LoVo (cell line): ENCODE results near the gene RERE.

Experiments used
- DNase-seq: peaks from one replicate; pipeline ENCODE4 v3.0.0-alpha.2; 2016; ENCODE audit warnings: low spot score

Gene RERE

DNA sequence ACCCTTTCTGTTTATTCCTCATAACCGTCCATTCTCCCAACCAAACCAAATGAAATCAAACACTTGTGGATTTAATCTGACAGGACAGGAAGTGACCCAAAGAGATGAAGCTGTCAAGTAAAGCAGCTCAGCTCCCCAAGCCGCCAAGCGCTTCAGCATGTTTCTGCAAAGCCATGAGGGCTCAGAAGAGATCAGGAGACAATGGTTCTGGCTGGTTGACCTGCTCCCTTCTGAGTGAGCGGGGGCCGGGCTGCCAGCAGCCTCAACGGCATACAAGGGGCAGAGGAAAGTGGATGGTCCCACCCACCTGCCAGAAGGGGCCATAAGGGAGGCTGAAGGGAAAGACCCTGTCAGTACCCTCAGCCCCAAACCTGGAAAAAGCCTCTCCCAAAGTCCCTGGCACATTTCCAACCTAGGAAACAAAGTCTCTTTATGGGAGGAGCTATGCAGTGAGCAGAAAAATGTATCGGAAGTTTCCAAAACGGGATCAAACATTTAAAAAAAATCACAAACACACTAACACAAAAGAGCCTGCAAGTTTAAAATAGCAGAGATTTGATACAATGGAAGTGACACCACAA is 454.2 kb downstream of the RERE start:
- no peak for DNase-seq

DNA sequence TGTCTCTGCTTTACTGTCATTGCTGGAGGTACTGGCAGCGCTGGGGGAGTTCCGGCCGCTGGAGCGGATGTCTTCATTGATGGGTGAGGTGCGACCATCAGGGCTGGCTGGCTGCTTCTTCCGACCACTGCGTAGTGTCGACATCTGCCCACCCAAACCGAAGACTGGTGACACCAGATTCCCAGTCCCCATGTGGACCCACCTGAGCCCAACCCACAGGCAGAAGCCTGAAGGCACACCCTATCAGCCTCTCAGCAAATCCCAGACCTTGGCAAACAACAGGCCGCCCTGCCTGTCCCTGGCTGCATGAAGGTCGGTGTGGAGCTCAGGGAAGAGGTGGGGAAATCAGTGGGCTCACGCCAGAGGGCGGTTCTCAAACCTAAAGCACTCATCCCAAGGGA is 454.7 kb downstream of the RERE start:
- no peak for DNase-seq

GRCh38 chr1:8361198-8361849 is 456.1 kb downstream of the RERE start:
- no peak for DNase-seq

DNA sequence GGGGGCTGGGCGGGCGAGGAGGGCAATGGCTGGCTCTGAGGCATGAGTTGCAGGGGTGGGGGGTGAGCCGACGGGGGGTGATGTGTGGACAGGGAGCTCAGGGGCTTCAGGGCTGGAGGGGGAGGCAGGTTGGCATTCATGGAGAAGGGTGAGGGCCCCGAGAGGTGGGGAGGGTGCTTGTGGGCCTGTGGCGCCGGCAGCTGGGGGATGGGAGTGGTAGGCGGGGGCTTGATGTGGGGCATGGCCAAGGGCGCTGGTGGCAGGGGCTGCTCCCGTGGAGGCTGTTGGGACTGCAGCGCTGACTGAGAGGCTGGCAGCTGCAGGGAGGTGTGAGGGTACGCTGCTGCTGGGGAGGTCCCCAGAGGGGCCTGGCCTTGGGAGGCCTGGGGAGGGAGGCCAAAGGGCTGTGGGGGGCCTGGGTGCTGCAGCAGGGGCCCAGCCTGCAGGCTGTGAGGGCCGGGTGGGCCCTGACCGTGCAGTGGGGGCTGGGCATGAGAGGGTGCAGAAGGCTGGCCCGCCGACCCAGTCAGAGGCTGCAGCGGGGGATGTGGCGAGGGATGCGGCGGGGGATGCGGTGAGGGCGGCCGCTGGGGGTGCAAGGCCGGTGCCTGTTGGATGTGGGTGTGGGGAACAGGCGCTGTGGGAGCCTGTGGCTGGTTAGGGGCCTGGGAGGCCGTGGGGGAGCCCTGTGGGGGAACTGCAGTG is 456.8 kb downstream of the RERE start:
- no peak for DNase-seq

GRCh38 chr1:8359617-8360481 is 457.6 kb downstream of the RERE start:
- no peak for DNase-seq

- no peak for DNase-seq
These were observed 458.4 kb downstream of the RERE start for GRCh38 chr1:8358897-8359616.

GRCh38 chr1:8358241-8358896 is 459.1 kb downstream of the RERE start:
- no peak for DNase-seq

DNA sequence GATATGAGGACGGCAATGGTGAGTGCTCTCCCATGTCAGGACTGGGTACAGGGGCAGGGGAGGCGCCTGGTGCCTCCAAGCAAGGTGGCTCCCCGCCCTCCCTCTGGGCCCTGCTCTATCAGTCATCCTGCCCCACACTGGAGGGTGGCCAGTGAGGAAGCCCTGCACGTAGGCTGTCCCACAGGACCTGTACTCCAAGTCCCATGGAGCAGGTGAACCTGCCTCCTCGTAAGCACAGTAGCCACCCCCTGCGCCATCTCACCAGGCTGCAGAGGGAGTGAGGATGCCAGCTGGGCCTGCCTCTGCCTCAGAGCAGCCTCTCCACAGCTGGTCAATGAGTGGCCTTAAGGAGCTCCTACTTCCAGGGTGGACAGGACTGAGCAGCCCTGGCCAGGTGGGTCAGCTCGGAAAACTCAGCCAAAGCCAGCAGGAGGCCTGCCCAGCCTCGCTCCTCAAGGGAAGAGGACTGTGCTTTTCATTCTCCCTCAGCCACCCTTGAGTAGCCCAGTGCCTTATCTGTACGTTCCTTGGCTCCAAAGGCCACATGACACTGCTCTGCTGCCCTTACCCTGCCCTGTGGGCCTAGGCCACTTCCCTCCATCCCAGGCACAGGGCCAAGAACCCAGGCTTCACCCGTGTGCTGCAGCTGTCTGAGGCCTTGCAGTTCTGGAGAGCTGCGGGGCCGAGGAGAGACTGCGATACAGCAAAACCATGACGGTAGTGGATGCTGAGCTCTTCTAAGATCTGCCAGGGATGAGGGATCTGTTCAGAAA is 459.9 kb downstream of the RERE start:
- DNase-seq, result no peak

DNA sequence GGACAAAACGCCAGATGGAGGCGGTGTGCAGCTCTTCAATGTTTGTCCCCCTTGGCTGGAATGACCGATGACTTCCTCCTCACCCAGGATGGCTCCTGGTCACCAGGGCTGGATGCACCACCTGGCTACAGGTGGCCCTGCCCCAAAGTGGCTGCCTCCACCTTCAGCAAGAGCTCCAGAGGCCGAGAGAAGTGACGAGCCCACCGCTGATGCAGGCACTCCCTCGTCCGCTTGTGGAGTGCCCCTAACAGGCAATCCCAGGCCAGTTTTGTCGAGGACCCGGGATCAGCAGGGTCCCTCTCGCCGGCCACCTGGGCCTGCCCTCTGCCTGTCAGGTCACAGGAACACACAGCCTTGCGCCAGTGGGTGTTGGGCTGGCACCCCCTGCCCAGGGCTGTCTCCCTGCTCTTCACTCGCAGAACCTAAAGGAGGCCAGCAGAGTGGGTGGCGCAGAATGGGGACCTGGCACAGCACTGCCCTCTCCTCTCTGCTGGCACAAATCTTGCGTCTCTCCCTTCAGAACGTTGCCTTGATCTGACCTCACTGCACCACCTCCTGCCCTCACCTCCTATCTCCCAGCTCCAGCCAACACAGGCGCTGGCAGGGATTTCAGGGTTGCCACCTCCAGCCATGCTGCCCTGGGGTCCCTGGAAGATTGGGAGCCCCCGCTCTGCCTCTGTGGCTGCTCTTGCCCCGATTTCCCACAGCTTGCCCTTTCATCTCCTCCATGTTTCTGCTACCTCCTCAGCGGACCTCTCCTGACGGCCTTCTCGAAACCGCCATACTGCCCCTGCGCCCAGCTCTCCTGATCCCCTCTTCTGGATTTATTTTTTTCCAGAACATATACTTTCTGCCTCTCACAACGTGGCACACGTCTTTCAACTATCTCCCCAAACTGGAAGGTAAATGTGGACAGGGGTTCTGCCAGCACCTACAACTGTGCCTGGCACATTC is 460.9 kb downstream of the RERE start:
- DNase-seq, result no peak

DNA sequence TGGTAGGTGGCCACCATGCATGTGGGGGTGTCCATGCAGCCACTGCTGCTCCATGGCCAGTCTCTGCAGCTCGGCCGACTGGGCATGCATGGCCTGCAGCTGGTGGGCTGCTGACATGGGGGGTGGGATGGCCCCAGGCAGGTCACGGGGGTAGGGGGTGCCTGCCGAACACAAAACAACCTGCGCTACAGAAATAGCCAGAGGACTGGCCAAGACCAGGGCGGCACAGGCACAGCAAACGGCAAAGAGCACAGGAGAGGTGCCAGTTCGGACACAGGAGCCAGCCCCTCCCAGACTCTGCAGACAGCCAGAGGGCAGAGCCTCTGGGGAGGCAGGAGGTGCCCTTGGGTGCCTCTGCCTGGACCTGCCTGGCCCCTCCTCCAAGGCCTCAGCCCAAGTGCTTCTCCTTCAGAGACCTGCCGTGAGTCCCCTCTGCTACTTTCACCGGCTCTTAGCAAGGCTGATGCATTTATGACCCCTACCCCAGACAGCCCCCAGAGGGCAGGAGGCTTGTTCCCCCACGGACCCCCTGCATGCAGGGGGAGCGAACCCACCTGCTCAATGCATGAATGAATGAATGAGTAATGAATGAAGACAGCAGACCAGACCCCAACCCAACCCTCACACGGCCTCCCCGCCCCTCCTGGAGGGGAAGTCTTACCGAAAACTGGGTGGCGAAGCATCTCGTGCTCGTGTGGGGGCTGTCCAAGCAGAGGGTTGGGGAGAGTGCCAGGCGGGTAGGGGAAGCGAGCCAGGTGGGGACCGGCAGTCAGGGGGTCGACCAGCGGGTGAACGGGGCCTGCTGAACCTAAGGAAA is 461.8 kb downstream of the RERE start:
- no peak for DNase-seq

GRCh38 chr1:8354038-8354437 is 463.4 kb downstream of the RERE start:
- no peak for DNase-seq

GRCh38 chr1:8352886-8353785 is 464.3 kb downstream of the RERE start:
- no peak for DNase-seq

GRCh38 chr1:8352471-8352845 is 465.0 kb downstream of the RERE start:
- DNase-seq, result no peak

DNA sequence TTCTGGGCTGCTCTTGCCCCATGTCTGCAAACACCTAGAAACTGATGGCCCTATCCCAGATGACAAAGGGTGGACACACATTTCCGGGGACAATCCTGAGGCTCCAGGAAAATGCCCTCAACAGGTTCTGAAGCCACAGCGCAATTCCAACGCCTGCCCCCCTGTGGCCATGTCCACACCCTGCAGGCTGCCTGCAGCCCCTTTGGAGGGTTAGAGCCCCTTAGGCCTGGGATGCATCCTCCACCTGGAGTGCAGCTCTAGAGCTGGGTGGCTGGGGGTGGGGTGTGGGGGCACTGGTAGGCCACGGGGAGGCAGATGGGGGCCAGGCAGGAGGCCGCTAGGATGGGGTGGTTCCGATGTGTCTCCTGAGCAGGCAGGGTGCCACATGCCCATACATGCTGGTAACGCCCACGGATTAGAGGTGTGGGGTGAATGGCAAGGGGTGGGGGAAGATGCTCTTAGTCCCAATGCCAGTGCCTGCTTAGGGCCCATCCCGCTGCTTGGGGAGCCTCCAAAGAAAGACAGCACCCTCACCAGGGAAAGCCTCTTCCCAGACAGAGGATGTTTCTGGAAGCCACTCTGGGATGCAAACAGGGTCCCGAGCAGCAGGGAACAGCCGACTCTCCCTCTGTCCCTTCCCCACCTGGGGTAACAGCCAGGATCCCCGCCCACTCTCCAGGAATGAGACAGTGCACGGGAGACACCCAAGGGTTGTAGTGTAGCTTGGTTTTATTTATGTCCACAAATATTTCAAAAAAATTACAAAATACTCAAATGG is 465.6 kb downstream of the RERE start:
- DNase-seq, result no peak

DNA sequence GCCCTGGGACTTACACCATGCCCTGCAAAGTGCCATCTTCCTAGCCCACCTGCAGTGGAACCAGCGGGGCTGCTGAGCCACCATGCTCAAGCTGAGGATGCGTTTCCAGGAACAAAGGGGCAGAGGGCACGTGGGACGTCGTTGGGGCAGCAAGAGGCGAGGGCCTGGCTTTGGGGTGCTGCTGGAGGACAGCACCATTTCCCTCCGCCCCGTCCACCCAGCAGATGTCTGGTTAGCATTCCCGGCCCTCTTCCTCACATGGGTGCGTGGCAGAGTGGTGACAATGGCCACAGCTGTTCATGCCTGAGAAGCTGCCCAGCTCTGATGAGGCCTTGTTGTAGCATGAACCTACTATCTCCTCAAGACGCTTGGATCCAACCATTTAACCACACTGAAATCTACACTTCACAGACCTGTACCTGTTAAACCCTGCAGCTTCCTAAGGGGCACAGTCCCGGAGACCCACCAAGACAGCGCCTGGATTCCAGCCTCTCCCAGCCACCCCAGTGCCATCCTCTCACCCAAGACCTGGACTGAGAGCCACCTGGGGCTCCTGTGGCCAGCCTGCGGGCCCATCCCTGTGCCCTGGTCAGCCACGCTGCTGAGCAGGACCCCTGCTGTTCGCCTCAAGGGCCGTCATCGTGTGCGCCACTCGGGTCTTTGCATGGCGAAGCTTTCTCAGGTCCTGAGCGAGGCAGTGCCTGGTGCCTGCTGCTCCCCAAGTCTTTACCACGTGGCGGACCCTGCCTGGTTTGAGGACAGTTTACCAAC is 466.3 kb downstream of the RERE start:
- DNase-seq, result no peak

DNA sequence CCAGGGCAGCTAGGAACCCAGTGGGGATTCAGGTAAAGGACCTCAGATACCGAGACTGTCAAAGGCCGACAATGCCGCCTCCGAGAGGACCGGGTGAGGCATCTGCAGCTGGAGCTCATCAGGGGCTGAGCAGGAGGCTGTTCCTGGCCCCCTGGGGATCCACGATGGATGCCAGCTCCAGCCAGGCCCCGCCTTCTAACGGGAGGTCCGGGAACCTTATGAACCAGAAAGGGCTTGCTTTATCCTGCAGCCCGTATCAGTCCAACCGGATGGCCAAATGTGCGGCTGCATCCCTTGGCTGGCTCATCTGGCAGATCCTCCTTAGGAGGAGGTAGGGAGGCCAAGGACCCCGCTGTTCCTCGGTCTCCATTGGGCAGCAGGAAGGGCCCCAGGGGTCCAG is 467.5 kb downstream of the RERE start:
- no peak for DNase-seq
